ENCODE data around the gene MFGE8. TPM values are rescaled to one million over a fixed set of nuclear protein-coding genes. Genes with fewer than 3 reads are reported as not detected.
A peak's percentile ranks its signal among the peaks of the same experiment; 100 is the strongest.

The MFGE8 gene
- polyA plus RNA-seq, 2 of the 4 experiments (the other 2 are of a cell fraction) = 206 to 403 TPM

DNA sequence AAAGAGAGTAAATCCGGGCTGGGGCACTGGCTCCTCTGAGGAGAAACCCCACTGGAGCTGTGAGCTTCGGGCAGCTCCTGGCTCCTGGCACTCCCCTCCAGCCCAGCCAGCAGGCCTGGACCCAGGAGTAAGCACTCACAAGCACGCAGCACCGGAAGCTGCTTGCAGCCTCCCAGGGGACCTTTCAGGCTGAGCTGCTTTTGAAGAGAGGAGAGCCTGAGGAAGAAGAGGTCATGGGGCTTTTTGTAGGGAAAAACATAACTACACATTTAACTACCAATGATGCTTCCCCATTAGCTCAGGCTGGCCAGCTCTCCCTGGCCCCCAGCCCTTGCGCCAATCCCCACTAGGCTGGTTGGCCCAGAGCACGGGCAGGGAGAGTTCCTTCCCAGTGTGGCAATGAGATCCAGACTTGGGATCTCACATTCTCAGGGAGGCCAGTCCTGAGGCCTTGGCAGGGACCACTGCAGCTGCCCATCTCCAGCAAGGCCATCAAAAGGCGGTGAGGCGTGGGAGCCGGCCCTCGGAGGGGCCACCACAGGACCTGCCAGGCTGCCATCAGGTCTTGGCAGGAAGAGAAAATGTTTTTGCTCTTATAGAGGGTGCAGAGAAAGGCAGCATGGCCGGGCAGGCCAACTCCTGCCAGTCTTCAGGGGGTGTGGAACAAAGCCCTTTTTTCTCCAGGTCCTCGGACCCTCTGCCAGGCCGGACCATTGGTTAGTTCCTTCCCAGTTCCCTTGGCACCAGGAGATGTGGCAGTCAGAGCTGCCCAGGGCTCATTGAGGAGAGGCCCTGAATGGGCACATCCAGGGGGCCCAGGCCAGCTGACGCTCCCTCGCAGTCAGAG is 41.5 kb upstream of the MFGE8 start:
- H3K4me1 ChIP-seq = peaks cover 10% of the 10 kb centered on the region; the same call in 1 of the 3 replicates
- no peaks in the 10 kb centered on the region for H3K9me3 ChIP-seq
- ATAC-seq (peak; percentile 24 to 27; a peak in 2 of 6 replicates), DNase-seq (ENCODE audit: low read depth in 1 of 2, low spot score in 1 of 2) (no peak), FAIRE-seq (no peak)
- H3K4me3 ChIP-seq = no peak overlapping the region
- TF ChIP-seq KDM1A (IDR thresholded peaks at IDR 0.05; ENCODE audit: low read depth) = no peak
- no peak for TF ChIP-seq NFE2L2 (conservative IDR thresholded peaks at IDR 0.05; ENCODE audit: low read length)
- WGBS (ENCODE audit: missing lambda C conversion rate) = 89% methylated on average over 15 of the region's 15 CpGs
- POLR2A ChIA-PET = no interaction called here
- CTCF ChIA-PET = interaction anchor here (0.6 to 4.2 kb wide), 6 partner anchors 10 to 297 kb away, joined by 3 to 16 read pairs (median 4); no protein-coding TSS in a partner anchor
- H3K27ac ChIP-seq = peak overlapping the region in 1 of 2 experiments; percentile 34; a peak in 2 of 6 replicates
- H3K4me2 ChIP-seq = no peak overlapping the region

DNA sequence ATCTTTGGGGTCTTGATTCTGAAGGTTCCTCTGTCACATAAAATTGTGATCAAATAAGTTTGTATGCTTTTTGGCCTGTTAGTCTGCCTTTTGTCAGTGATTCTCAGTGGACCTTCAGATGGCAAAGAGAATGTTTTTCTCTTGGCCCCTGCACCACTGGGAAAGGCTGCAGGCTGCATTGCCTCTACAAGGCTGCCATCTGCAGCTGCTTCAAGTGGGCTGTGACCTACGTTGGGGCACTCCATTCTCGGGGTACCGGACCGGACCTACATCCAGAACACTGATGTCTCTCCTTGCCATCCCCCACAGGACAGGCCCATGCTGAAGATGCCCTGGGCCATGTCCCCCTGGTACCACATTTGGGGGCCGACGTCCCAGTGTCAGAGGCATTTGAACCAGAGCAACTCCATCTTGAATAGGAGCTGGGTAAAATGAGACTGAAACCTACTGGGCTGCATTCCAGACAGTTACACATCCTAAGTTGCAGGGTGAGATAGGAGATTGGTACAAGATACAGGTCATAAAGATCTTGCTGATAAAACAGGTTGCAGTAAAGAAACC is 37.5 kb upstream of the MFGE8 start:
- no peak overlapping the region for H3K4me3 ChIP-seq
- ATAC-seq (no peak), DNase-seq (ENCODE audit: low read depth in 1 of 2, low spot score in 1 of 2) (no peak), FAIRE-seq (peak; percentile 36)
- no peak overlapping the region for H3K4me2 ChIP-seq
- ChIA-PET CTCF (interaction anchor here (4.2 kb wide), 1 partner anchor 46 kb away, joined by 16 read pairs; no protein-coding TSS in a partner anchor), POLR2A (no interaction called here)
- no peaks in the 10 kb centered on the region for H3K9me3 ChIP-seq
- H3K27ac ChIP-seq = no peak overlapping the region
- no peak for TF ChIP-seq EHF (CRISPR knock-in tag; IDR thresholded peaks at IDR 0.05)
- TF ChIP-seq, protein P1, sequence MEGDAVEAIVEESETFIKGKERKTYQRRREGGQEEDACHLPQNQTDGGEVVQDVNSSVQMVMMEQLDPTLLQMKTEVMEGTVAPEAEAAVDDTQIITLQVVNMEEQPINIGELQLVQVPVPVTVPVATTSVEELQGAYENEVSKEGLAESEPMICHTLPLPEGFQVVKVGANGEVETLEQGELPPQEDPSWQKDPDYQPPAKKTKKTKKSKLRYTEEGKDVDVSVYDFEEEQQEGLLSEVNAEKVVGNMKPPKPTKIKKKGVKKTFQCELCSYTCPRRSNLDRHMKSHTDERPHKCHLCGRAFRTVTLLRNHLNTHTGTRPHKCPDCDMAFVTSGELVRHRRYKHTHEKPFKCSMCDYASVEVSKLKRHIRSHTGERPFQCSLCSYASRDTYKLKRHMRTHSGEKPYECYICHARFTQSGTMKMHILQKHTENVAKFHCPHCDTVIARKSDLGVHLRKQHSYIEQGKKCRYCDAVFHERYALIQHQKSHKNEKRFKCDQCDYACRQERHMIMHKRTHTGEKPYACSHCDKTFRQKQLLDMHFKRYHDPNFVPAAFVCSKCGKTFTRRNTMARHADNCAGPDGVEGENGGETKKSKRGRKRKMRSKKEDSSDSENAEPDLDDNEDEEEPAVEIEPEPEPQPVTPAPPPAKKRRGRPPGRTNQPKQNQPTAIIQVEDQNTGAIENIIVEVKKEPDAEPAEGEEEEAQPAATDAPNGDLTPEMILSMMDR (IDR thresholded peaks at IDR 0.05) = no peak
- TF ChIP-seq, protein P2, sequence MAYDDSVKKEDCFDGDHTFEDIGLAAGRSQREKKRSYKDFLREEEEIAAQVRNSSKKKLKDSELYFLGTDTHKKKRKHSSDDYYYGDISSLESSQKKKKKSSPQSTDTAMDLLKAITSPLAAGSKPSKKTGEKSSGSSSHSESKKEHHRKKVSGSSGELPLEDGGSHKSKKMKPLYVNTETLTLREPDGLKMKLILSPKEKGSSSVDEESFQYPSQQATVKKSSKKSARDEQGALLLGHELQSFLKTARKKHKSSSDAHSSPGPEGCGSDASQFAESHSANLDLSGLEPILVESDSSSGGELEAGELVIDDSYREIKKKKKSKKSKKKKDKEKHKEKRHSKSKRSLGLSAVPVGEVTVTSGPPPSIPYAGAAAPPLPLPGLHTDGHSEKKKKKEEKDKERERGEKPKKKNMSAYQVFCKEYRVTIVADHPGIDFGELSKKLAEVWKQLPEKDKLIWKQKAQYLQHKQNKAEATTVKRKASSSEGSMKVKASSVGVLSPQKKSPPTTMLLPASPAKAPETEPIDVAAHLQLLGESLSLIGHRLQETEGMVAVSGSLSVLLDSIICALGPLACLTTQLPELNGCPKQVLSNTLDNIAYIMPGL (CRISPR knock-in tag; IDR thresholded peaks at IDR 0.05; ENCODE audit: borderline replicate concordance) = no peak
- TF ChIP-seq POLR2A (IDR thresholded peaks at IDR 0.05; ENCODE audit: low read length) = no peak
- TF ChIP-seq POLR2AphosphoS2 (conservative IDR thresholded peaks at IDR 0.05; ENCODE audit: low read length) = no peak
- TF ChIP-seq CBX8 (IDR thresholded peaks at IDR 0.05) = no peak
- TF ChIP-seq CEBPB (IDR thresholded peaks at IDR 0.05) = no peak
- no peak for TF ChIP-seq TFCP2L1 (CRISPR knock-in tag; IDR thresholded peaks at IDR 0.05)
- no peak for TF ChIP-seq MAZ (IDR thresholded peaks at IDR 0.05; ENCODE audit: borderline replicate concordance, low read depth, low read length)
- peaks cover 10% of the 10 kb centered on the region; the same call in 1 of the 3 replicates for H3K4me1 ChIP-seq
- 86% methylated on average over 4 of the region's 6 CpGs for WGBS (ENCODE audit: missing lambda C conversion rate)

DNA sequence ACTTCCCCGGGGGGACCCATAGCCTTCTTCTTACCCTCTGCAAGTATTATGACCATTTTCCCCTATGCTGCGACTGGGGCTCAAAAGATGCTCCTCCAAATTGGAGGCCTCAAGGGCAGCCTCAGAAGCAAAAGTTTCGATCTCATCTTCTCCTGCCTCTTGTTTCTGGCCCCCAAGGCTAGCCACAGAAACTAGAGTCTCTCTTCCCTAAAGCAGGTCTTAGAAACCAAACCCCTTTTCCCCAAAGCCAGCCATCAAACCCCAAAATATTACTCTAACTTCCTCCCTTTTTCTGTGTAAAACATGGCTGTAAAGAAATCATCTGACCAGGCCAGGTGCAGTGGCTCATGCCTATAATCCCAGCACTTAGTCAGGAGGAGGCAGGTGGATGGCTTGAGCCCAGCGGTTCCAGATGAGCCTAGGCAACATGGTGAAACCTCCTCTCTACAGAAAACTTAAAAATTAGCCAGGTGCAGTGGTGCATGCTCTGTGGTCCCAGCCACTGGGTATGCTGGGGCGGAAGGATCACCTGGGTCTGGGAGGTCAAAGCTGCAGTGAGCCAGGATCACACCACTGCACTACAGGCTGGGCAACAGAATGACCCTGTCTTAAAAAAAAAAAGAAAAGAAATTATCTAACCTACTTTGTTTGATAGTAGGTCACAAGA is 36.7 kb upstream of the MFGE8 start:
- no peaks in the 10 kb centered on the region for H3K9me3 ChIP-seq
- WGBS (ENCODE audit: missing lambda C conversion rate) = 77% methylated on average over 5 of the region's 5 CpGs
- TF ChIP-seq, protein P3, sequence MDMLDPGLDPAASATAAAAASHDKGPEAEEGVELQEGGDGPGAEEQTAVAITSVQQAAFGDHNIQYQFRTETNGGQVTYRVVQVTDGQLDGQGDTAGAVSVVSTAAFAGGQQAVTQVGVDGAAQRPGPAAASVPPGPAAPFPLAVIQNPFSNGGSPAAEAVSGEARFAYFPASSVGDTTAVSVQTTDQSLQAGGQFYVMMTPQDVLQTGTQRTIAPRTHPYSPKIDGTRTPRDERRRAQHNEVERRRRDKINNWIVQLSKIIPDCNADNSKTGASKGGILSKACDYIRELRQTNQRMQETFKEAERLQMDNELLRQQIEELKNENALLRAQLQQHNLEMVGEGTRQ (IDR thresholded peaks at IDR 0.05) = no peak
- TF ChIP-seq ZFP36 (IDR thresholded peaks at IDR 0.05; ENCODE audit: borderline replicate concordance, partially characterized antibody) (no peak), RFX5 (IDR thresholded peaks at IDR 0.05) (no peak), HOXB5 (CRISPR knock-in tag; IDR thresholded peaks at IDR 0.05) (no peak), HOXA7 (CRISPR knock-in tag; IDR thresholded peaks at IDR 0.05) (no peak), MAZ (IDR thresholded peaks at IDR 0.05; ENCODE audit: borderline replicate concordance, low read depth, low read length) (no peak)
- TF ChIP-seq, protein P1 (IDR thresholded peaks at IDR 0.05) = no peak
- ChIA-PET POLR2A (no interaction called here), CTCF (no interaction called here)
- H3K4me1 ChIP-seq = peaks cover 10% of the 10 kb centered on the region; the same call in 1 of the 3 replicates
- no peak for ATAC-seq
- no peak for FAIRE-seq
- DNase-seq (ENCODE audit: low read depth in 1 of 2, low spot score in 1 of 2) = no peak
- no peak overlapping the region for H3K27ac ChIP-seq
- H3K4me3 ChIP-seq = no peak overlapping the region
- H3K4me2 ChIP-seq = no peak overlapping the region

Measured in A549 (cell line).